Measurements from ENCODE around the gene SUN2. TPM values are rescaled to one million over a fixed set of nuclear protein-coding genes. Genes with fewer than 3 reads are reported as not detected.

The SUN2 gene
- total and polyA plus RNA-seq, 10 of the 15 experiments (the other 5 are each of a cell fraction or from before 2014, with no cell fraction given), result 0.18 to 107 (median 35.9) TPM

DNA sequence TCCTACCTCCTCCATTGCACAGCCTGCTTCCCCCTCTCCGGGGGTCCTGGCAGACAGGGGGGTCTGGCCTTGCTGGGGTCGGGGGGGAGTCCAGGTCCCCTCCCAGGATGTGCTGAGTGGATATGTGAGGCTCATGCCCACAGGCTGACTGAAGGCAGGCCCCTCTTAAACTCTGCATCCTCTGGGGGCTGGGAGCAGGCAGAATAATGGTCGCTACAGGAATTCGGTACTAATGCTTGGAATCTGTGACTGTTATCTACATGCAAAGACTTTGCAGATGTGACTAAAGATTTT lies 1.6 kb upstream of the SUN2 start:
- no peak for ATAC-seq
- no peak for DNase-seq (ENCODE audit: low read depth, low spot score)
- SMC1A ChIA-PET (ENCODE audit: uncharacterized antibody, unreplicated experiment), result interaction anchor here (2.0 kb wide), 1 partner anchor 12 kb away, joined by 5 read pairs; no protein-coding TSS in a partner anchor
- Histone ChIP-seq H3K27ac (ENCODE audit: control insufficient read depth, insufficient read depth) (peak overlapping the region; percentile 71; the same call in 1 of the 2 replicates), H3K4me2 (ENCODE audit: control insufficient read depth, insufficient read depth) (peak overlapping the region; percentile 90), H3K9me3 (replicated peaks; ENCODE audit: control insufficient read depth, insufficient read depth, low read length) (no peaks in the 10 kb centered on the region), H3K9ac (ENCODE audit: control insufficient read depth, insufficient read depth, low read length) (peak overlapping the region; percentile 82), H2AFZ (ENCODE audit: control insufficient read depth, low read depth, low read length) (no peak overlapping the region), H3K4me1 (ENCODE audit: control insufficient read depth, insufficient read depth, low read length) (peaks cover 34% of the 10 kb centered on the region), H3K79me2 (ENCODE audit: control insufficient read depth, insufficient read depth, low read length) (peaks cover 42% of the 10 kb centered on the region), H3K27me3 (replicated peaks in 1 of 2; ENCODE audit: control insufficient read depth in 2 of 2, insufficient read depth in 2 of 2, low read length in 1 of 2) (no peaks in the 10 kb centered on the region), H3K36me3 (ENCODE audit: control insufficient read depth in 2 of 2, insufficient read depth in 2 of 2, low read length in 1 of 2) (no peaks in the 10 kb centered on the region; a peak in 1 of 4 replicates), H3K4me3 (peak overlapping the region; percentile 76), H4K20me1 (ENCODE audit: control insufficient read depth, insufficient read depth) (no peaks in the 10 kb centered on the region)
- POLR2A ChIA-PET, result interaction anchor here (0.6 to 3.3 kb wide), 4 partner anchors 8 to 176 kb away, joined by 3 to 15 read pairs (median 4); no protein-coding TSS in a partner anchor
- intact Hi-C loops (cut with micrococcal nuclease; ENCODE audit: unreplicated experiment) (loop anchor here (10.0 kb wide), 1 partner anchor 913 kb away; the partner anchor contains the start of genes ANKRD54 and EIF3L), in situ Hi-C loops (cut with MboI) (no loop called here)
- 53% methylated on average over 4 of the region's 4 CpGs for WGBS (ENCODE audit: insufficient coverage, insufficient replicate concordance, low lambda C conversion rate, missing lambda C conversion rate)
- RAD21 ChIA-PET (ENCODE audit: unreplicated experiment), result interaction anchor here (2.0 kb wide), 1 partner anchor 12 kb away, joined by 5 read pairs; no protein-coding TSS in a partner anchor
- CTCF ChIA-PET, result interaction anchor here (1.0 to 7.5 kb wide), 4 partner anchors 9 to 25 kb away, joined by 3 to 42 read pairs (median 4); no protein-coding TSS in a partner anchor
- FAIRE-seq, result no peak
- TF ChIP-seq, protein P1, sequence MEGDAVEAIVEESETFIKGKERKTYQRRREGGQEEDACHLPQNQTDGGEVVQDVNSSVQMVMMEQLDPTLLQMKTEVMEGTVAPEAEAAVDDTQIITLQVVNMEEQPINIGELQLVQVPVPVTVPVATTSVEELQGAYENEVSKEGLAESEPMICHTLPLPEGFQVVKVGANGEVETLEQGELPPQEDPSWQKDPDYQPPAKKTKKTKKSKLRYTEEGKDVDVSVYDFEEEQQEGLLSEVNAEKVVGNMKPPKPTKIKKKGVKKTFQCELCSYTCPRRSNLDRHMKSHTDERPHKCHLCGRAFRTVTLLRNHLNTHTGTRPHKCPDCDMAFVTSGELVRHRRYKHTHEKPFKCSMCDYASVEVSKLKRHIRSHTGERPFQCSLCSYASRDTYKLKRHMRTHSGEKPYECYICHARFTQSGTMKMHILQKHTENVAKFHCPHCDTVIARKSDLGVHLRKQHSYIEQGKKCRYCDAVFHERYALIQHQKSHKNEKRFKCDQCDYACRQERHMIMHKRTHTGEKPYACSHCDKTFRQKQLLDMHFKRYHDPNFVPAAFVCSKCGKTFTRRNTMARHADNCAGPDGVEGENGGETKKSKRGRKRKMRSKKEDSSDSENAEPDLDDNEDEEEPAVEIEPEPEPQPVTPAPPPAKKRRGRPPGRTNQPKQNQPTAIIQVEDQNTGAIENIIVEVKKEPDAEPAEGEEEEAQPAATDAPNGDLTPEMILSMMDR (IDR thresholded peaks at IDR 0.05 in 2 of 3, conservative IDR thresholded peaks at IDR 0.05 in 1 of 3; ENCODE audit: control insufficient read depth in 2 of 3, extremely low read depth in 1 of 3, insufficient read depth in 1 of 3, low read depth in 3 of 3, low read length in 3 of 3), result no peak
- TF ChIP-seq ZZZ3 (IDR thresholded peaks at IDR 0.05; ENCODE audit: control insufficient read depth, insufficient read length, low read depth), result no peak
- TF ChIP-seq, protein P2, sequence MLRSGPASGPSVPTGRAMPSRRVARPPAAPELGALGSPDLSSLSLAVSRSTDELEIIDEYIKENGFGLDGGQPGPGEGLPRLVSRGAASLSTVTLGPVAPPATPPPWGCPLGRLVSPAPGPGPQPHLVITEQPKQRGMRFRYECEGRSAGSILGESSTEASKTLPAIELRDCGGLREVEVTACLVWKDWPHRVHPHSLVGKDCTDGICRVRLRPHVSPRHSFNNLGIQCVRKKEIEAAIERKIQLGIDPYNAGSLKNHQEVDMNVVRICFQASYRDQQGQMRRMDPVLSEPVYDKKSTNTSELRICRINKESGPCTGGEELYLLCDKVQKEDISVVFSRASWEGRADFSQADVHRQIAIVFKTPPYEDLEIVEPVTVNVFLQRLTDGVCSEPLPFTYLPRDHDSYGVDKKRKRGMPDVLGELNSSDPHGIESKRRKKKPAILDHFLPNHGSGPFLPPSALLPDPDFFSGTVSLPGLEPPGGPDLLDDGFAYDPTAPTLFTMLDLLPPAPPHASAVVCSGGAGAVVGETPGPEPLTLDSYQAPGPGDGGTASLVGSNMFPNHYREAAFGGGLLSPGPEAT (IDR thresholded peaks at IDR 0.05; ENCODE audit: low read depth), result no peak
- no peak for TF ChIP-seq RELA (IDR thresholded peaks at IDR 0.05; ENCODE audit: borderline replicate concordance, partially characterized antibody)
- TF ChIP-seq BHLHE40 (IDR thresholded peaks at IDR 0.05; ENCODE audit: borderline replicate concordance in 1 of 2, low read depth in 2 of 2, low read length in 1 of 2), result no peak
- TF ChIP-seq, protein P3, sequence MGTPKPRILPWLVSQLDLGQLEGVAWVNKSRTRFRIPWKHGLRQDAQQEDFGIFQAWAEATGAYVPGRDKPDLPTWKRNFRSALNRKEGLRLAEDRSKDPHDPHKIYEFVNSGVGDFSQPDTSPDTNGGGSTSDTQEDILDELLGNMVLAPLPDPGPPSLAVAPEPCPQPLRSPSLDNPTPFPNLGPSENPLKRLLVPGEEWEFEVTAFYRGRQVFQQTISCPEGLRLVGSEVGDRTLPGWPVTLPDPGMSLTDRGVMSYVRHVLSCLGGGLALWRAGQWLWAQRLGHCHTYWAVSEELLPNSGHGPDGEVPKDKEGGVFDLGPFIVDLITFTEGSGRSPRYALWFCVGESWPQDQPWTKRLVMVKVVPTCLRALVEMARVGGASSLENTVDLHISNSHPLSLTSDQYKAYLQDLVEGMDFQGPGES (IDR thresholded peaks at IDR 0.05), result no peak
- TF ChIP-seq BACH1 (IDR thresholded peaks at IDR 0.05; ENCODE audit: borderline replicate concordance), result no peak
- TF ChIP-seq NFYB (IDR thresholded peaks at IDR 0.05; ENCODE audit: insufficient read depth, low read depth, low read length), result no peak
- TF ChIP-seq KAT2A (conservative IDR thresholded peaks at IDR 0.05; ENCODE audit: control insufficient read depth, low read depth, low read length), result no peak
- no peak for TF ChIP-seq RFX5 (IDR thresholded peaks at IDR 0.05; ENCODE audit: low read depth, low read length)
- no peak for TF ChIP-seq POU2F2 (IDR thresholded peaks at IDR 0.05; ENCODE audit: borderline replicate concordance, low read depth, low read length)
- TF ChIP-seq FOS (IDR thresholded peaks at IDR 0.05; ENCODE audit: borderline replicate concordance, extremely low read depth, insufficient read length), result no peak
- no peak for TF ChIP-seq RB1 (IDR thresholded peaks at IDR 0.05; ENCODE audit: borderline replicate concordance)
- BruUV-seq (replicated peaks), result no TSS peak

Data from GM12878 (cell line).